NCI-H1930 (cell line): ENCODE data around the gene PRTFDC1.
"Not testable (repeated sequence)": the region's sequence is repeated elsewhere in the genome, so short reads cannot be mapped to it uniquely, and the experiment has no call there.

Source experiments
- DNase-seq, 2 experiments: peaks; one replicate each; lab custom pipeline; 2025; lab: John Stamatoyannopoulos, UW

The PRTFDC1 gene

GRCh38 chr10:24965051-24965450, 12.6 kb upstream of the PRTFDC1 start:
- DNase-seq: no peak

- DNase-seq: no peak
These were observed 11.2 kb upstream of the PRTFDC1 start for GRCh38 chr10:24963521-24964041.

- DNase-seq: no peak
These were observed 10.6 kb upstream of the PRTFDC1 start for GRCh38 chr10:24962995-24963394.

GRCh38 chr10:24961582-24961981, 9.2 kb upstream of the PRTFDC1 start:
- DNase-seq: no peak

- no peak for DNase-seq
These were observed 7.0 kb upstream of the PRTFDC1 start for GRCh38 chr10:24959382-24959730.

GRCh38 chr10:24958721-24959381, 6.4 kb upstream of the PRTFDC1 start:
- DNase-seq: no peak

- no peak for DNase-seq
These were observed 5.8 kb upstream of the PRTFDC1 start for GRCh38 chr10:24958091-24958720.

- DNase-seq: not testable (repeated sequence)
These were observed 5.2 kb upstream of the PRTFDC1 start for GRCh38 chr10:24957624-24958051.

- no peak for DNase-seq
These were observed 1.3 kb upstream of the PRTFDC1 start for GRCh38 chr10:24953675-24954074.

GRCh38 chr10:24952707-24953645, 570 bp upstream of the PRTFDC1 start:
- peak; percentile 15 to 32 for DNase-seq

GRCh38 chr10:24951201-24952142, 934 bp downstream of the PRTFDC1 start:
- DNase-seq: peak; percentile 1 to 7

- no peak for DNase-seq
These were observed 2.0 kb downstream of the PRTFDC1 start for GRCh38 chr10:24950439-24950838.

GRCh38 chr10:24949616-24950015, 2.8 kb downstream of the PRTFDC1 start:
- no peak for DNase-seq

- no peak for DNase-seq
These were observed 4.9 kb downstream of the PRTFDC1 start for GRCh38 chr10:24947304-24948097.

GRCh38 chr10:24944512-24945255, 7.7 kb downstream of the PRTFDC1 start:
- DNase-seq: no peak

GRCh38 chr10:24938525-24938924, 13.9 kb downstream of the PRTFDC1 start:
- no peak for DNase-seq

GRCh38 chr10:24938076-24938475, 14.3 kb downstream of the PRTFDC1 start:
- DNase-seq: no peak

- DNase-seq: no peak
These were observed 16.7 kb downstream of the PRTFDC1 start for GRCh38 chr10:24935504-24936292.

- no peak for DNase-seq
These were observed 21.2 kb downstream of the PRTFDC1 start for GRCh38 chr10:24931236-24931635.
